HepG2 (cell line): Measurements from ENCODE around the gene YIF1A. TPM values are rescaled to one million over a fixed set of nuclear protein-coding genes. Genes with fewer than 3 reads are reported as not detected.

Experiments used
- AHDC1 ChIP-seq: sonication (generic); formaldehyde crosslinking; IDR thresholded peaks from 2 replicates; pipeline ENCODE4 v1.5.1; 2020; ENCODE audit warnings: mild to moderate bottlenecking, missing genetic modification reagents, borderline replicate concordance
- AKNA ChIP-seq: sonication (generic); formaldehyde crosslinking; IDR thresholded peaks from 2 replicates; pipeline ENCODE4 v1.4.0; 2020; ENCODE audit warnings: missing genetic modification reagents, borderline replicate concordance
- CBX5 ChIP-seq: sonication (generic); formaldehyde crosslinking; IDR thresholded peaks from 2 replicates; pipeline ENCODE4 v1.4.0; 2020; ENCODE audit warnings: missing genetic modification reagents, borderline replicate concordance
- IKZF4 ChIP-seq: sonication (generic); formaldehyde crosslinking; IDR thresholded peaks from 2 replicates; pipeline ENCODE4 v1.5.1; 2020; ENCODE audit warnings: borderline replicate concordance, mild to moderate bottlenecking, low read depth, missing genetic modification reagents; ENCODE audit errors: not compliant biosample characterization
- ISL2 ChIP-seq: sonication (generic); formaldehyde crosslinking; IDR thresholded peaks from 2 replicates; pipeline ENCODE4 v1.5.0; 2020; ENCODE audit warnings: missing genetic modification reagents
- KDM2A ChIP-seq: sonication (generic); formaldehyde crosslinking; IDR thresholded peaks from 2 replicates; pipeline ENCODE4 v1.4.0; 2020; ENCODE audit warnings: low read depth, missing genetic modification reagents, borderline replicate concordance
- MXD4 ChIP-seq: IDR thresholded peaks from 2 replicates; pipeline ENCODE4 v1.6.1; 2016; ENCODE audit warnings: mild to moderate bottlenecking, missing biosample characterization, missing genetic modification reagents
- RFX5 ChIP-seq: IDR thresholded peaks from 2 replicates; pipeline ENCODE4 v1.6.1; 2011; ENCODE audit warnings: low read depth, low read length, improper control_type of control experiment
- STAT6 ChIP-seq: sonication (generic); formaldehyde crosslinking; IDR thresholded peaks from 2 replicates; pipeline ENCODE4 v1.4.0; 2020; ENCODE audit warnings: missing genetic modification reagents, mild to moderate bottlenecking, borderline replicate concordance
- UBTF ChIP-seq: sonication (generic); formaldehyde crosslinking; IDR thresholded peaks from 2 replicates; pipeline ENCODE4 v1.4.0; 2020; ENCODE audit warnings: mild to moderate bottlenecking, missing genetic modification reagents
- ZNF292 ChIP-seq: sonication (generic); formaldehyde crosslinking; IDR thresholded peaks from 2 replicates; pipeline ENCODE4 v1.8.1; 2022; ENCODE audit warnings: mild to moderate bottlenecking, low read depth, missing genetic modification reagents, borderline replicate concordance
- polyA plus RNA-seq, 8 experiments: library from polyadenylated mRNA; depleted of rRNA in 3 of 8; stranded (reverse) in 7 of 8; unstranded in 1 of 8; fragments of >200 nt; fragmentation: Illumina TruSeq in 4 of 8; extraction: Trizol in 4 of 8; gene quantifications; 2 replicates each; pipeline versions ENCODE4 v1.2.1 to v1.2.3, GENCODE V29; 2011 to 2016; ENCODE audit warnings: low read depth in 4 of 8, missing spikeins in 1 of 8, mixed read lengths in 1 of 8; ENCODE audit not compliant: insufficient read depth in 1 of 8
- total RNA-seq, 5 experiments: library from RNA; depleted of rRNA; stranded (reverse); fragments of >200 nt; fragmentation: Illumina TruSeq; extraction: Trizol; gene quantifications; 2 replicates each; pipeline ENCODE4 v1.2.3, GENCODE V29; 2016; ENCODE audit warnings: low read depth in 1 of 5

The YIF1A gene
- total and polyA plus RNA-seq, 2 of the 13 experiments (the other 11 are each of a cell fraction or from before 2014, with no cell fraction given): 133 to 145 TPM

- TF ChIP-seq STAT6 (no peak), CBX5 (CRISPR knock-in tag) (0 out of 2 replicates have a peak, but pooled peaks have one; percentile 23), RFX5 (no peak), AHDC1 (CRISPR knock-in tag) (peak; percentile 72; the same call in 1 of the 2 replicates), AKNA (no peak), ISL2 (0 out of 2 replicates have a peak, but pooled peaks have one; percentile 17), MXD4 (peak; percentile 90), ZNF292 (CRISPR knock-in tag) (peak; percentile 89), IKZF4 (CRISPR knock-in tag) (no peak), KDM2A (peak; percentile 83; the same call in 1 of the 2 replicates), UBTF (CRISPR knock-in tag) (peak; percentile 66)
Observed at GRCh38 chr11:66336234-66337102, 47.5 kb upstream of the YIF1A start, which contains the start of gene RIN1 (continued).
